Measurements from ENCODE around the gene PRADC1. TPM values are rescaled to one million over a fixed set of nuclear protein-coding genes. Genes with fewer than 3 reads are reported as not detected.

PRADC1 gene
- total and polyA plus RNA-seq, 8 donors: 10.5 to 20.9 (median 14.6) TPM

DNA sequence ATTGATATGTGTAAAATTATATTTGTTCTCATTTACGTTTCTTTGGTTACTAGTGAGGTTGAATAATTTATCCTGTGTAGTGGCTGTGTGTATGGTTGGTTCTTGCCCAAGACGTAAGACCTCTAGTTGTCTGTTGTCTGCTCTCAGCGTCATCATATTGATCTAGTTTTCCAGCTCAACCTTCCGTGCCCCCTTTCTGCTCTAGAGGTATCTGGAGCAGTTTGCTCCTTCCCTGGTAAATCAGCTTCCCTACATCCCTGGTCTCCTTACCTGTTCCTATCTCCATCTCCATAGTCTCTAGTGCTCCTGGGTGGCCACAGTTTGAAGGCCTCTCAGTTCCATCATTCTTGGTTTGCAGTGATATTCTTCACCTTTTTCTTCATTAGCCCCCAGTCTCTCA lies 17.8 kb downstream of the PRADC1 start:
- no peak for ATAC-seq
- no peak overlapping the region for H3K27ac ChIP-seq
- TF ChIP-seq, protein P1, sequence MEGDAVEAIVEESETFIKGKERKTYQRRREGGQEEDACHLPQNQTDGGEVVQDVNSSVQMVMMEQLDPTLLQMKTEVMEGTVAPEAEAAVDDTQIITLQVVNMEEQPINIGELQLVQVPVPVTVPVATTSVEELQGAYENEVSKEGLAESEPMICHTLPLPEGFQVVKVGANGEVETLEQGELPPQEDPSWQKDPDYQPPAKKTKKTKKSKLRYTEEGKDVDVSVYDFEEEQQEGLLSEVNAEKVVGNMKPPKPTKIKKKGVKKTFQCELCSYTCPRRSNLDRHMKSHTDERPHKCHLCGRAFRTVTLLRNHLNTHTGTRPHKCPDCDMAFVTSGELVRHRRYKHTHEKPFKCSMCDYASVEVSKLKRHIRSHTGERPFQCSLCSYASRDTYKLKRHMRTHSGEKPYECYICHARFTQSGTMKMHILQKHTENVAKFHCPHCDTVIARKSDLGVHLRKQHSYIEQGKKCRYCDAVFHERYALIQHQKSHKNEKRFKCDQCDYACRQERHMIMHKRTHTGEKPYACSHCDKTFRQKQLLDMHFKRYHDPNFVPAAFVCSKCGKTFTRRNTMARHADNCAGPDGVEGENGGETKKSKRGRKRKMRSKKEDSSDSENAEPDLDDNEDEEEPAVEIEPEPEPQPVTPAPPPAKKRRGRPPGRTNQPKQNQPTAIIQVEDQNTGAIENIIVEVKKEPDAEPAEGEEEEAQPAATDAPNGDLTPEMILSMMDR (IDR thresholded peaks at IDR 0.05): no peak
- intact Hi-C loops (cut with DNase I): no loop called here
- no peak for DNase-seq
- H3K36me3 ChIP-seq: no peaks in the 10 kb centered on the region
- peak overlapping the region in 1 of 4 donors; percentile 100 for H3K4me3 ChIP-seq
- no peaks in the 10 kb centered on the region for H3K27me3 ChIP-seq
- peaks cover 0 to 3% (median 0%) of the 10 kb centered on the region in 3 donors for H3K4me1 ChIP-seq
- WGBS, 2 donors: 53 to 58% methylated on average over 4 of the region's 4 CpGs
- H3K9me3 ChIP-seq: no peaks in the 10 kb centered on the region
- no peak for FAIRE-seq

DNA sequence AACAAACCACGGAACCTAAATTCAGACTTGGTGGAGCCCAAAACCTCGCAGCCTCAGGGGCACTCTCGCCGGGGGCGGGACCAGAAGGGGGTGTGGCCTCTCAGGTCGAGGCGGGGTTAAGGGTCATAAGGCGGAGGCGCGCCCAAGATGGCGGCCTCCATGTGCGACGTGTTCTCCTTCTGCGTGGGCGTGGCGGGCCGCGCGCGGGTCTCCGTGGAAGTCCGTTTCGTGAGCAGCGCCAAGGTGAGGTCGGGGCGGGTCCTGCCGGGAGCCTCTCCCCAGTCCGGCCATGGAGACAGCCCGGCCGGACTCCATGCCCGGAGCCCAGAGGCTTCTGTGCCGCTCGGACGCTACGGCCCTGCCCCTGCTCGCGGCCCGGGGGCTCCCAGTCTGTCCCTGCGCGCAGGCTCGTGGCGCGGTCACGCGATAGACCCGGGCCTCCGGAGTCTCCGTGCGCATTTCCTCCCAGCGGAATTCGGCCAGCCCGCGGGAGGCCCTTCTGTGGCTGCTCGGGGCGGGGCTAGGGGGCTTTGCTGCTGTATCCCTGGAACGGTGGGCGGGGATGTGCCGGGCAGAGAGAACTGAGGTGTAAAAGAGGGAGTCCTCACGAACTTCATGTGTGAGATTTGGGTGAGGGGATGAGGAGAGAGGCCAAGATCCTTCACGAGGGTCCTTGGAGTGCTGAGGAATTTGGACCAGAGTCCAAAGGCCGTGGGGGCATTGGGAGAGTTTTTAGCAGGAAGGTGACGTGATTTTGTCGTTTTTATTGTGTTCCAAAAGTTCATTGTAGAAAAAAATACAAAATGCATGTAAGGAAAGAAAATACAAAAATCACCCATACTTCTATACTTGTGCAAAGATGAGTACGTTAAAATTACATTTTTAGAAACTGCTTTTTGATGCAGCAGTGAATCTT lies 18.7 kb downstream of the PRADC1 start, which contains the start of gene SMYD5:
TSS of gene SMYD5 (plus strand) at position 126 of the 916 bp plus-strand sequence. CDS start at position 148, 22 bp downstream.
- TF ChIP-seq, protein P1 (IDR thresholded peaks at IDR 0.05): no peak
- Histone ChIP-seq H3K27me3 (no peaks in the 10 kb centered on the region), H3K9me3 (no peaks in the 10 kb centered on the region), H3K27ac (peak within 1 kb of the TSS; percentile 47 to 69 (median 48)), H3K4me3 (peak within 1 kb of the TSS; percentile 95 to 100 (median 98)), H3K36me3 (no peaks in the 10 kb centered on the region), H3K4me1 (peaks cover 0 to 3% (median 0%) of the 10 kb centered on the region in 3 donors)
- intact Hi-C loops (cut with DNase I): no loop called here
- 0 to 1% methylated on average over 60 to 64 of the region's 64 CpGs for WGBS, 2 donors
- FAIRE-seq (no peak), ATAC-seq (peak; percentile 92 to 97 (median 96)), DNase-seq (peak; percentile 77 to 90 (median 86))

DNA sequence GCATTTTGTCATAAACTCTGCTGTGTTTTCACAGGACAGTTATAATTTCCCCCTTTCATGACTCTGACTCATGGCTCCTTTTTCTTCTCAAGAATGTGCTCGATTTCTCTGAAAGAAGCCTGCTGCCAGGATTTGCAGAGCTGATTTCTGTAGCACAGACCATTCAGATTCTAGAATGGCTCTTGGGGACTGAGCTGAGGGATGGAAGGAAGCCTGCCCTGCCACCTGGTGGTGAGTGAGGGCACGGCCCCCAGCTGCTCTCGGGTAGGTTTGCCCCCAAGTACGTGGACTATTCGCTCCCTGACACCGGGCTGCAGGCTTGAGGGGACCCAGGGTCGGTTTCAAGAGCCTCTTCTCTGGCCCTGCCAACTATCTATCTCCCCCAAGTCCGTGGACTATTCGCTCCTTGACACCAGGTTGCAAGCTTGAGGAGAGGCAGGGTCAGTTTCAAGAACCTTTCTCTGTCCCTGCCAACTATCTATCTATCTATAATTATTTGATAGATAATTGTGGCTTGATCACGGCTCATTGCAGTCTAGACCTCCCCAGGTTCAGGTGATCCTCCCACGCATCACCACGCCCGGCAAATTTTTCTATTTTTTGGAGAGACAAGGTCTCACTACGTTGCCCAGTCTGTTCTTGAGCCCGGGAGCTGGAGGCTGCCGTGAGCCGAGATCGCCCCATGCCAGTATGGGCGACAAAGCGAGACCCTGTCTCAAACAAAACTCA lies 20.4 kb downstream of the PRADC1 start:
- no peaks in the 10 kb centered on the region for H3K9me3 ChIP-seq
- DNase-seq (peak in 5 of 6 donors; percentile 30 to 84 (median 73)), ATAC-seq (peak; percentile 76 to 86 (median 82)), FAIRE-seq (no peak)
- no peaks in the 10 kb centered on the region for H3K36me3 ChIP-seq
- peaks cover 0 to 3% (median 0%) of the 10 kb centered on the region in 3 donors for H3K4me1 ChIP-seq
- TF ChIP-seq, protein P1 (IDR thresholded peaks at IDR 0.05): peak; percentile 76 to 95 (median 92)
- no peak overlapping the region for H3K4me3 ChIP-seq
- WGBS, 2 donors: 41 to 50% methylated on average over 20 of the region's 20 CpGs
- H3K27me3 ChIP-seq: no peaks in the 10 kb centered on the region
- no peak overlapping the region for H3K27ac ChIP-seq
- intact Hi-C loops (cut with DNase I): no loop called here

DNA sequence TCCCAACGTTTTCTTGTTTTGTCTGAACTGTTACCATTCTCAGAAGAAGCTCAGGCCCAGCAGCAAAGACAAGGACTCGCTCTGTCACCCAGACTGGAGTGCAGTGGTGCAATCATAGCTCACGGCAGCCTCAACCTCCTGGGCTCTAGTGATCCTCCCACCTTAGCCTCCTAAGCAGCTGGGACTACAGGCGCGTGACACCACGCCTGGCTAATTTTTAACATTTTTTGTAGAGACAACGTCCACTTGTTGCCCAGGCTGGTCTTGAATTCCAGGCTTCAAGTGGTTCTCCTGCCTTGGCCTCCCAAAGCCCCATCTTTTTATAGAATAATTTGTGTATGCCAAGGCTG lies 21.0 kb downstream of the PRADC1 start:
- FAIRE-seq: no peak
- peaks cover 0 to 3% (median 0%) of the 10 kb centered on the region in 3 donors for H3K4me1 ChIP-seq
- H3K36me3 ChIP-seq: no peaks in the 10 kb centered on the region
- intact Hi-C loops (cut with DNase I): no loop called here
- no peaks in the 10 kb centered on the region for H3K27me3 ChIP-seq
- ATAC-seq: no peak
- H3K27ac ChIP-seq: no peak overlapping the region
- TF ChIP-seq, protein P1 (IDR thresholded peaks at IDR 0.05): no peak
- WGBS, 2 donors: 61 to 66% methylated on average over 7 of the region's 7 CpGs
- no peak overlapping the region for H3K4me3 ChIP-seq
- H3K9me3 ChIP-seq: no peaks in the 10 kb centered on the region
- DNase-seq: no peak

All from pancreas (tissue), 10 donors.